Activated naive CD8-positive, alpha-beta T cell treated with anti-CD3 and anti-CD28 coated beads, Interleukin-2, amount 50 U/mL, for 16 hours (primary cell): Measurements from ENCODE around the gene TMTC4.

Source experiments
- DNase-seq: peaks from one replicate; pipeline ENCODE4 v3.0.0-alpha.2; 2020; ENCODE audit warnings: low read depth, low spot score

TMTC4 gene

DNA sequence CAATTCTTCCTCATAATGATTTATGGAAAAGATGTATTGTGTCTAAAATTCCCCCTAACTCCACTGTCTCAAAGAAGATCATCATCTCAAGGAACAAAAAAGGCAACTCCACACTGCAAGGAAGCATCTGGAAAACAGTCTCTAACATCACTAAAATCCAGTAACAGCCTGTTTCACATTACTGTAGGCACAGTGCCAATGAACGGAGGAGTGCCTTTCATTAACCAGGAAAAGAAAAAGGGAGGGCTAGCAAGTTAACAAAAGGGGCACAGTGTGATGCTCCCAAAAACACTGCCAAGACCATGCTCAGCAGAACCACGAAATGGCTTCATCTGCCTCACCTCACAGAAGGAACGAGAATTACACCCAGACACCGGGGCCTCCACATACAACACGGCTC is 8.5 kb downstream of the TMTC4 start:
- no peak for DNase-seq

DNA sequence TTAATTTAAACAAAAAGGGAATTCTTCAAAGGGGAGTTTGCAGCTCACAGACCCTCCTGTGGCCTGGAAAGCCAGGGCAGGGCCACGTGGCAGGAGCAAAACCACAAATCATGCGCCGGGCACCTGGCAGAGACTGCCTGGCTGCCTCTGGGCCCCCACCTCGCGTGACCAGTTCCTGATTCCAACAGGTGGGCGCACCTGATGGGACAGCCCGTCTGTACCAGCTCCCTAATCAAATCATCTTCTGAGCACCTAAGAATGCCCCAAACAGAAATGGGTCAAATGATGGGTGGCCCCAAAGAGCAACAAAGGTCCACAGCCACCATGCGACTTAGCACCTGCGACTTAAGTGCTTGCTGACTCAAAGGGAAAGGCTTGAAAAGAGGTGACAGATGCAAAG is 9.2 kb downstream of the TMTC4 start:
- no peak for DNase-seq

DNA sequence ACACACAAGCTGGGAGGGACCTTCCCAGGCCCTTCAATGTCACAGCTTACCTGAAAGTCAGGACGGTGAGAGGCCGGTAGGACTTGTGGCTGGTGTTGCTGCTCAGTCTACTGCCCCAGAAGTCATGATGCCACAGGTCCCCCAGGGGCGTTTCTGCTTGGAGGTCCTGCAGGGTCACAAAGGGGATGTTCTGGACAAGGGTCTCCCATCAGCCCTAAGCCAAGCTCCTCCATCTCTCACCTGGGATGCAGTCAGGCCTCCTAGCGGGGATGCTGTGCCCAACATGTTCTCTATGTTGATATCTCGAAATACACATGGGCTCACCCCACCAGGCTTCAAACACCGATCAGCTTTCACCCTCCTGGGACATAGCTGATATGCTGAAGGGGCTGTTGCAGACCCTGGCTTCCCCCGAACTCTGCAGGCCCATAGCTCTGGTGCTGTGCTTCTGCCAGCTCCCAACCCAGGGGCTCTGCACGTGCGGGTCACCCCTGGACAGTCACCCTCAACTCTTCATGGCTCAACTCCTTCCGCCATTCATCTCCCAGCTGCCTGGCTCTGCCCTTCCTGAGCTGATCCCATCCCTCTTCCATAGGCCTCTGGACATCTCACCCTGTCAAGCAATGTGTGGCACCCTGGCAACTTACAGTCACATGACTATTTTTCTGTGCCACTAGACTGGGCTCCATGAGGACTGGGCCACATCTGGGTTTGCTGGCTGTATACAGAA is 10.3 kb downstream of the TMTC4 start:
- DNase-seq = no peak

GRCh38 chr13:100662468-100663211 is 12.0 kb downstream of the TMTC4 start:
- DNase-seq = no peak

GRCh38 chr13:100660761-100661160 is 13.8 kb downstream of the TMTC4 start:
- DNase-seq = no peak

DNA sequence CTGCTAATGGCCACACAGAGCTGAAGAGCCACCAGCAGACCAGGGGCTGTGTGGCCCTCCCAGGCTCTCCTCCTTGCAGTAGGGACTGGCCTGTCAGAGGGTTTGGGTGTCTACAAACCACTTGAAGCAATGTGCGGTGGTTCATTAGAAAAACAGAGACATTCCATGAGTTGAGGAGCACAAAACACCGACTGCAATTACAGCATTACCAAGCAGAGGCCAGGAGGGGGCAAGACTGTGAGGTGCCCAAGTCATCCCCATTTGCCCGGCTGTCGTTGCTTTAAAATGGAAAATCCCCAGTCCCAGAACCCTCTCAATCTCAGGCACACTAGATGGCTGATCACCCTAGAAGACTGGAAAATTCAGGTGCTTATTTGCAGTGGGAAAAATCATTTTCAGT is 15.0 kb downstream of the TMTC4 start:
- no peak for DNase-seq

GRCh38 chr13:100658363-100658762 is 16.2 kb downstream of the TMTC4 start:
- no peak for DNase-seq

DNA sequence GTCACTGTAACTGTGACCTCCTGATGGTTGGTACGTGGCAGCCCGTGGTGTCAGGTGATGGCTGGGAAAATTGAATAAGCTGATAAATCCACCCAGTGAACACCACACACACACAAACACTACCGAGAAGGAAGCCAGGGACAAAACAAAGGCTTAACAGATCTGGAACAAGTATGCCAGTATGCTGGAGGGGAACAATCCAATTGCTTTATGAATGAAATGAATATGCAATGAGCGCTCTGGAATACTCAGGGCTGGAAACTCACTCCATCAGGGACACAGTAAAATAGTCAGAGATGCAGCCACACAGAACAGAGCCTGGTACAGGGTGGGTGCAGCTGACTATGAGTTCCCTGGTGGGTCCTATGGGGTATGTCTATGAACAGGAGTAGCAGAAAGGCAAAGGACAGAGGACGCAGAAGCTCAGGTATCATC is 16.7 kb downstream of the TMTC4 start:
- DNase-seq = no peak

DNA sequence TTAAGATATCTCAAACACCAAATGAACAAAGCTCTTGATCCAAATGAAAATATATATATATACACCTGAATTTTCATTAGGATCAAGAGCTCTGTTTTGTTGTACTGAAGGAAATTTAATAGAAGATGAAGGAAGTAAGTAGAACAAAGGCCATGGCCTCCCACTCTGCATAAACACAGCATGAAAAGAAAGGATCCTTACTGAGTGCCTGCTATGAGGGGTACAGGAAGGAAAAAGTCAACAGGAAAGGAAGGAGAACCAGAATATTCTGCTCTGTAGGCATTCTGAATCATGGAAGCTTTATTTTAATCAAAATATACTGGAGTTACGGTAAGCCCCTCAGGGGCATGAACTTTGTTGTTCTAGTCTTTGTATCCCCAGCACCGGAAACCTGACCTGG is 22.1 kb downstream of the TMTC4 start:
- no peak for DNase-seq

DNA sequence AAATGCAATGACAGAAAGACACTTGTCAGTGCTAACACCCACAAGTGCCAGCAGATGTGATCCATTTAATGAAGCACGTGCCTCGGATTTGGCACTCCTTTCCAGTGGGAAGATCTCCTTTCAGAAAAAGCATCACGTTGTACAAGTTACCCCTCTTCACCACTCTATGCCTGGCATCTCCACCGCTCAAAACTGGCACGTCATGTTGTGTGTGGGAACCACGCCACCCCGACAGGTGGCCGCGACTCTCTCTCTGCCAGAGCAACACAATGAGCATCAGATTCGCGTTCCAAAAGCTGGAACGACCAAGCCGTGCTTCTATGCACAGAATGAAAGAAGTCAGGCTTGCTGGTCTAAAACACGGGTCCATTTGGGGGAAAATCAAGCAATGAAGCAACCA is 24.3 kb downstream of the TMTC4 start:
- no peak for DNase-seq

DNA sequence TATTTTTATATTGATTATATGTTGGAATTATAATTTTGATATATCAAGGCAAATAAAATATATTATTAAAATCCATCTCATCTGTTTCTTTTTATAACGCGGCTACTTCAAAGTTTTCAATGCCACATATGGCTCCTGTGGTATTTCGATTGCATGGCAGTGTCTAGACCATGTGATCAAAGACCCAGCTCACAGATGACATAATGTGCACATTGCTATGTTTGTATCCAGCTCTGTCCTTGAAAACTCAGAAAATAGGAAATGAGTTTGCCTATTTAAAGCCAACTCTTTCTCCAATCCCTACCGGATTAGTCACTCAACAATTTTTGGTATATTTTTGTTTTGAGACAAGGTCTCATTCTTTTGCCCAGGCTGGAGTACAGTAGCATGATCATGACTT is 26.2 kb downstream of the TMTC4 start:
- DNase-seq = no peak

- DNase-seq = no peak
Measured at GRCh38 chr13:100646871-100647270, 27.7 kb downstream of the TMTC4 start.

DNA sequence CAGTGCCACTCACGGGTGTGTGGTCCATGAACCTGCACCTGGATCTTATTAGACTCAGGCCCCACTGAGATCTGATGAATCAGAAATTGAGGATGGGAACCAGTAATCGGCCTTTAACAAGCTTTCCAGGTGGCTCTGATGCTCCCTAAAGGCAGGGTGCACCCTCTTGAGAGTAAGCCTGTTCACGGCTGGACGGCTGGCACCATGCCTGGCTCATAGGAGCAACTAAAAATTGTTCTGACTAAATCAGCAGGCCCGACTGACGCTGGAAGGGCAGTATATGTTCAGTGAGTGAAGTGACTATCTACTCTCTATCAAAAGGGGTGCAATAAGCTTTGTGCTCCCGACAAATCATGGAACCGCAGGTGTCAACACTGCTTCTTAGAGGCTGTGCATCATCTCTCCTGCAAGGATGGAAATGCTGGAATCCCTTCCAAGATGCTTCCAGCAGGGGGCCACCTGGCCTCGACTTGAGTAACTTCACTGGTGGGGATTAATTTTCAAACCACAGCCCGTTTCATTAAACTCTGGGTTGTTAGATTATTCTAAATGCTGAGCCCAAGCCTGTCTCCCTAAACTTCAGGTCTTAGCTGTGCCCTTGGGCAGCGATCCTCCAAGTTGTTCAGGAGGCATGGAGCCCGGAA is 28.4 kb downstream of the TMTC4 start:
- no peak for DNase-seq

DNA sequence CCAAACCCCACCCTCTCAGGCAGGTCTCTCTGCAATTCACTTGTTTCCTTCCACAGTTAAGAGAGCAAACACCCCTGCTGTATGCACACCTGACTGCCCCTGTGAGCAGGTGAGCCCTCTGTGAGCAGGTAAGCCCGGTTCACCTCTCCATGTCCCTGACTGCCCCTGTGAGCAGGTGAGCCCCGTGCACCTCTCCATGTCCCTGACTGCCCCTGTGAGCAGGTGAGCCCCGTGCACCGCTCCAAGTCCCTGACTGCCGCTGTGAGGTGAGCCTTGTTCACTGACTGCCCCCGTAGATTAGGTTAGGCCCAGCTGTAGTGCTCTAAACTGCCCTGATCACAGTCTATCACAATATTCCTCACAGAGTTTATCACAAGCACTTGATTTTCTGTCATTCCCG is 29.2 kb downstream of the TMTC4 start:
- no peak for DNase-seq

DNA sequence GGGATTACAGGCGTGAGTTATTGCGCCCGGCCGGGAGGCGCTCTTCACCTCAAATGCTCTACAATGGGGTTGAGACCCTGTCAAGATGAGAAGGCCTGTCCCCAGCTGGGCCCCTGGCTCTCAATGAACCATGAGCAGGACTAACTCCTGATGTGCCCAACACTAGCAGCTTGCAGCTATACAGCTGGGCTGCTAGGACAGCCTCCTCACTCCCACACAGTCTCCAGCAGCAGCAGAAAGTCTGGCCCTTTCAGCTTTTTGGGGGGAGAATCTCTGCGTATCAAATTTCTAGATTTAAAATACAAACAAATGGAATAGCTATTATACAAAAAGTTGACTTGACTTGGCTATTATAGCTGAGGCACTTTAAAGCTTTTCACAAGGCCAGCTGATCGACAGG is 30.2 kb downstream of the TMTC4 start:
- no peak for DNase-seq

GRCh38 chr13:100637796-100638195 is 36.8 kb downstream of the TMTC4 start:
- no peak for DNase-seq

GRCh38 chr13:100637380-100637779 is 37.2 kb downstream of the TMTC4 start:
- DNase-seq = no peak

- no peak for DNase-seq
Measured at GRCh38 chr13:100636441-100636840, 38.2 kb downstream of the TMTC4 start.

DNA sequence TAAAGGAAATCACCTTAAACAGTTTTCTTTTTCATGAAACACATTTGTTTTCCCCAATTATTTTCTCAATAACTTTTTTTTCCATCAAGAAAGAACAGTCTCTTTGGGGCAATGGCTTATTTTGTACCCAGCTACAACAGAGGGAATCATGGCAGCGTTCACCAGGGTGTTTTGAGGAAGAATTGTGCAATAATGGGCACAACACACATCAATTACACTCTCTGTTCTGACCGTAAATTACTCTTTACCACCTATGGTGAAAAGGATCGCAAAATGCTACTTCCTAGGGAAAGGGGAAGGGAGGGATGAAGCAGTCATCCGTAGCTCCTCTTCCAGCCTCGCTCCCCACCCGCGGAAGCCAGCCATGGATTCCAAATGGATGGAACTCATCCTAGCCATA is 38.6 kb downstream of the TMTC4 start:
- no peak for DNase-seq

DNA sequence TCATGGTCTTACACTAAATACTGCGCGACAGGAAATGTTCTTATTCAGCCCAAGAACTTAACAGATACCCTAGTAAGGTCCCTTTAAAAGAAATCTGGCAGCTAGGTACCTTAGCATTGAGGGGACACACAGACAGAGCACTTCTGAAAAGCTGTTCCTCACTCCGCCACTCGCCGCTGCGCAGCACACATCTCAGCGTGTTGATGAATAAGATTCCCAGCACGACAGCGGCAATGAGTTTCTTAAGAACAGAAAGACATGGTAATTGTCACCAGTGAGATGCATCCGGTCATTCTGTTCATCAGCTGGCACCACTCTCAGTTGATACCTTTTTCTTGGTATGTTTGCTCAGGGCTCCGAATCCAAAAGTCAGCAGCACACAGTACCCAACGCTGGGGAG is 39.9 kb downstream of the TMTC4 start:
- DNase-seq = no peak

GRCh38 chr13:100633461-100633860 is 41.1 kb downstream of the TMTC4 start:
- DNase-seq = no peak

DNA sequence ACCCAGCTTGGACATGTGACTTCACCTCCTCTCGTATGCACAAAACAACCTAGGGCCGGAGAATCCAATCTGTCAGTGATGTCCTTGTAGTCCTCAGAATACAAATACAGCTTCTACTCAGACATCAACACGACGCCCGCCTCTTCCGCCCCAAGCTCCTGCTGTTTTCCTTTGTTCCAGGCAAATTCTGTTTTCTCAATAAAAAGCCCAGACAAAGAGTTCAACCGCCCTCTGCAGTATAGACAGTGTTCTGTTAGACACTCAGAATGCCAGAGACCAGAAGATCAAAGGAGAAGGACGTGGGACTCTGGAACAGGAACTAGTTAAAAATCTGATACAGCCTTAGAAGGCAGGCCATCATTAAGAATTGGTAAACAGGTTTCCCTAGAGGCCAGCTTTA is 44.0 kb downstream of the TMTC4 start:
- DNase-seq = no peak

DNA sequence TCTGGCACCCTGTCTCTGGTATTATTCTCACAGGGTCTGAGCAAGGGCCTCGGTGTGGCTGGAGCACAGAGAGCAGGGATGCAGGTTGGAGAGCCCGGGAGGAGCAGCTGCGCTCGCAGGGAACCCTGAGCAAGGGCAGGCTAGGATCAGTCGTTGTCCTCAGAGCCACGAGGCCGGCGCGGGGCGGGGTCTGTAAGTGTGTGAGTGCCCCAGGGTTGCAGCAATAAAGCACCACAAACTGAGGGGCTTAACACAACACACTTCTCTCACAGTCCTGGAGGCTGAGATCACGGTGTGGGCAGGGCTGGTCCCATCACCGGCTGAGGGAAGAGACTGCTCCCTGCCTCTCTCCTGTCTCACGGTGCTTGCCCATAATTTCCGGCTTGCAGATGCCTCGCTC is 47.5 kb downstream of the TMTC4 start:
- DNase-seq = no peak
